Measurements from ENCODE around the gene MAP3K7.

The MAP3K7 gene

GRCh38 chr6:90586836-90587638 is at the start of gene MAP3K7:
MAP3K7 (minus strand) TSS chr6:90587072; CDS start chr6:90586883, 189 bp downstream.
- DNase-seq (ENCODE audit: low read depth) = peak; percentile 98
- peak within 1 kb of the TSS; percentile 97 for H3K4me3 ChIP-seq (ENCODE audit: low read depth, low read length)
- no peak for TF ChIP-seq CTCF (conservative IDR thresholded peaks at IDR 0.05; ENCODE audit: low read depth, low read length)

- no peak for TF ChIP-seq CTCF (conservative IDR thresholded peaks at IDR 0.05; ENCODE audit: low read depth, low read length)
- DNase-seq (ENCODE audit: low read depth) = no peak
Observed at GRCh38 chr6:90631046-90631445, 44.2 kb upstream of the MAP3K7 start.

GRCh38 chr6:90621581-90621980 is 34.7 kb upstream of the MAP3K7 start:
- no peak for TF ChIP-seq CTCF (conservative IDR thresholded peaks at IDR 0.05; ENCODE audit: low read depth, low read length)
- no peak for DNase-seq (ENCODE audit: low read depth)
- no peak overlapping the region for H3K4me3 ChIP-seq (ENCODE audit: low read depth, low read length)

More at GRCh38 chr6:90631046-90631445, 44.2 kb upstream of the MAP3K7 start:
- H3K4me3 ChIP-seq (ENCODE audit: low read depth, low read length) = no peak overlapping the region

GRCh38 chr6:90619221-90619620 is 32.3 kb upstream of the MAP3K7 start:
- no peak for DNase-seq (ENCODE audit: low read depth)
- no peak overlapping the region for H3K4me3 ChIP-seq (ENCODE audit: low read depth, low read length)
- no peak for TF ChIP-seq CTCF (conservative IDR thresholded peaks at IDR 0.05; ENCODE audit: low read depth, low read length)

- DNase-seq (ENCODE audit: low read depth) = no peak
- no peak overlapping the region for H3K4me3 ChIP-seq (ENCODE audit: low read depth, low read length)
Observed at GRCh38 chr6:90612313-90612680, 25.4 kb upstream of the MAP3K7 start.

GRCh38 chr6:90611543-90612312 is 24.9 kb upstream of the MAP3K7 start:
- H3K4me3 ChIP-seq (ENCODE audit: low read depth, low read length) = peak overlapping the region; percentile 63
- peak; percentile 18 for TF ChIP-seq CTCF (conservative IDR thresholded peaks at IDR 0.05; ENCODE audit: low read depth, low read length)
- no peak for DNase-seq (ENCODE audit: low read depth)

More at GRCh38 chr6:90612313-90612680, 25.4 kb upstream of the MAP3K7 start:
- TF ChIP-seq CTCF (conservative IDR thresholded peaks at IDR 0.05; ENCODE audit: low read depth, low read length) = no peak
